HG02678 (cell line): ENCODE results near the gene CA10.
A peak's percentile ranks its signal among the peaks of the same experiment; 100 is the strongest.

Source experiments
- ATAC-seq: cut with Tn5 transposase; IDR thresholded peaks from one replicate; pipeline ENCODE4 v1.9.1; 2021; ENCODE audit warnings: mild to moderate bottlenecking, moderate library complexity; ENCODE audit not compliant: unreplicated experiment

The CA10 gene

GRCh38 chr17:51793686-51794085 lies 364.8 kb downstream of the CA10 start:
- no peak for ATAC-seq

- ATAC-seq = no peak
Observed at GRCh38 chr17:51778842-51779241, 379.7 kb downstream of the CA10 start.

GRCh38 chr17:51770027-51770759 lies 388.3 kb downstream of the CA10 start:
- ATAC-seq = no peak

- no peak for ATAC-seq
Observed at GRCh38 chr17:51769231-51769630, 389.3 kb downstream of the CA10 start.

GRCh38 chr17:51768706-51769105 lies 389.8 kb downstream of the CA10 start:
- no peak for ATAC-seq

GRCh38 chr17:51767287-51767686 lies 391.2 kb downstream of the CA10 start:
- no peak for ATAC-seq

- ATAC-seq = no peak
Observed at GRCh38 chr17:51765282-51766135, 393.0 kb downstream of the CA10 start.

- peak; percentile 99 for ATAC-seq
Observed at GRCh38 chr17:51764387-51764971, 394.0 kb downstream of the CA10 start.

- no peak for ATAC-seq
Observed at GRCh38 chr17:51763058-51763457, 395.5 kb downstream of the CA10 start.

GRCh38 chr17:51761105-51761504 lies 397.4 kb downstream of the CA10 start:
- no peak for ATAC-seq

GRCh38 chr17:51759260-51759659 lies 399.3 kb downstream of the CA10 start:
- ATAC-seq = no peak

- no peak for ATAC-seq
Observed at GRCh38 chr17:51751072-51751471, 407.4 kb downstream of the CA10 start.

GRCh38 chr17:51748749-51749604 lies 409.5 kb downstream of the CA10 start:
- no peak for ATAC-seq

GRCh38 chr17:51746421-51746820 lies 412.1 kb downstream of the CA10 start:
- no peak for ATAC-seq

- no peak for ATAC-seq
Observed at GRCh38 chr17:51745993-51746392, 412.5 kb downstream of the CA10 start.

GRCh38 chr17:51743477-51743876 lies 415.0 kb downstream of the CA10 start:
- no peak for ATAC-seq

GRCh38 chr17:51742571-51742970 lies 415.9 kb downstream of the CA10 start:
- no peak for ATAC-seq

GRCh38 chr17:51741458-51741857 lies 417.1 kb downstream of the CA10 start:
- ATAC-seq = no peak

- ATAC-seq = no peak
Observed at GRCh38 chr17:51740531-51740930, 418.0 kb downstream of the CA10 start.

GRCh38 chr17:51739245-51739886 lies 419.1 kb downstream of the CA10 start:
- ATAC-seq = no peak
